Ovary (tissue), 9 donors: Measurements from ENCODE around the gene RPA3. TPM values are rescaled to one million over a fixed set of nuclear protein-coding genes. Genes with fewer than 3 reads are reported as not detected.

Experiments
- DNase-seq, 5 donors: peaks; one replicate each; pipeline ENCODE4 v3.0.0-alpha.2; 2019 to 2020
- H3K27ac ChIP-seq, 2 donors: fragments of 200-600 bp; one replicate each; pipeline versions ENCODE4 v1.5.1 to v1.8.0; 2019 to 2022
- H3K27me3 ChIP-seq: fragments of 200-600 bp; one replicate; pipeline ENCODE4 v1.8.0; 2022
- H3K36me3 ChIP-seq: fragments of 200-600 bp; sonication (generic); one replicate; pipeline ENCODE4 v1.5.1; 2019
- H3K4me1 ChIP-seq: one replicate; pipeline ENCODE4 v1.8.1; 2013; ENCODE audit warnings: mild to moderate bottlenecking, moderate library complexity; ENCODE audit not compliant: insufficient read depth
- H3K4me3 ChIP-seq: fragments of 200-600 bp; sonication (generic); one replicate; pipeline ENCODE4 v1.5.1; 2017
- H3K9me3 ChIP-seq, 2 donors: fragments of 200-600 bp in 1 of 2; sonication (generic) in 1 of 2; one replicate each; pipeline versions ENCODE4 v1.5.1 to v1.8.1; 2013 to 2019; ENCODE audit warnings: mild to moderate bottlenecking in 1 of 2, moderate library complexity in 1 of 2
- CTCF ChIP-seq, 3 donors: fragments of 450-650 bp in 2 of 3; fragments of 200-600 bp in 1 of 3; IDR thresholded peaks; one replicate each; pipeline versions ENCODE4 v1.5.1 to v1.8.0; 2016 to 2022; ENCODE audit warnings: antibody characterized with exemption in 3 of 3, mild to moderate bottlenecking in 1 of 3
- EP300 ChIP-seq: sonication (generic); formaldehyde crosslinking; IDR thresholded peaks from one replicate; pipeline ENCODE4 v1.6.1; 2017; ENCODE audit warnings: antibody characterized with exemption
- POLR2A ChIP-seq: fragments of 450-650 bp; IDR thresholded peaks from one replicate; pipeline ENCODE4 v1.6.1; 2017; ENCODE audit warnings: antibody characterized with exemption, mild to moderate bottlenecking, moderate library complexity
- WGBS, 3 donors: extraction: QIAGEN DNeasy Blood & Tissue Kit in 1 of 3; methylation state at CpG; one replicate each; pipeline versions ENCODE4 v1.1.5 to v1.1.7; 2013 to 2017; 5-methylcytosine and 5-hydroxymethylcytosine counted together
- intact Hi-C, 4 donors: fragments of 100-400 bp; cut with DNase I; formaldehyde crosslinking; loops; one replicate each; pipeline versions ENCODE4 v1.11.0 to v1.15.1; 2022 to 2023
- polyA plus RNA-seq, 2 donors: library from polyadenylated mRNA; stranded (reverse); fragments of 200-250 nt in 1 of 2; fragments of 350-450 nt in 1 of 2; fragmentation: Illumina TruSeq in 1 of 2; extraction: RNeasy Lipid Tissue Mini Kit (QIAGEN cat#74804) in 1 of 2; gene quantifications; one replicate each; pipeline ENCODE4 v1.2.3, GENCODE V29; 2013 to 2014
- total RNA-seq, 7 donors: library from RNA; depleted of rRNA in 2 of 7; stranded (reverse); fragments of >200 nt in 2 of 7; fragmentation: NEBNext Ultra II Directional in 3 of 7; extraction: Animal tissue kit (Norgen Biotek cat#: 25700) in 3 of 7; gene quantifications; one replicate each; pipeline versions ENCODE4 v1.1.0 to v1.2.4, GENCODE V29; 2016 to 2023
- donor health status: DM: no; HTN: no; CAD: no; lungs with moderate emphysema.
- donor health status: DM: no; HTN: no; CAD: no.
- donor health status: Bipolar disorder and iron deficiency.
- donor health status: DM: yes; HTN: yes; CAD: no.
- donor health status: DM: no; HTN: no; CAD: no.
- donor health status: DM: yes; HTN: yes; CAD: no.

Gene RPA3
- total and polyA plus RNA-seq, 9 donors: 8.6 to 28.6 (median 17.8) TPM

DNA sequence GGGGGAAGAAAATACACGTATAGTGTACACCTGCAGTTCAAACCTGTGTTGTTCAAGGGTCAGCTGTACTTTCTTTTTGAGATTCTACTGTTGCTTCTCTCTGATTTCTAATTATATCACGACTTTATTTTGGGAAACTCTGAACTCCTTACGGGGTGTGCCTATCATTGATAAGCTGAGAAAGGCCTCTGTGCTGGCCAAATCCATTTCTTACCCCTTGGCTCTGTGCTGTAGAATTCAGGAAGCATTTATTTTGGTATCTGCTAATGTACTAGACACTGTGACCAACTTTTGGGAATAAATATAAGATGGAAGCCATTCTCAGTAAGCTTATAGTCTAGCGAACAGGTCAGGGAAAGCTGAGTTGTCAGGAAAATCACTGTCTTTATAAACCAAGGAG lies 26.9 kb upstream of the RPA3 start:
- no peak overlapping the region for H3K27ac ChIP-seq
- no peak for DNase-seq
- no peak for TF ChIP-seq CTCF (IDR thresholded peaks at IDR 0.05)
- no peak for TF ChIP-seq EP300
- no peak for TF ChIP-seq POLR2A
- H3K4me1 ChIP-seq: no peaks in the 10 kb centered on the region
- no peaks in the 10 kb centered on the region for H3K9me3 ChIP-seq
- H3K27me3 ChIP-seq: no peaks in the 10 kb centered on the region
- 66 to 79% (median 71%) methylated on average over 4 of the region's 4 CpGs for WGBS, 3 donors
- intact Hi-C loops: no loop called here
- H3K4me3 ChIP-seq: no peak overlapping the region
- no peaks in the 10 kb centered on the region for H3K36me3 ChIP-seq

GRCh38 chr7:7742223-7742622 lies 23.8 kb upstream of the RPA3 start:
- H3K4me1 ChIP-seq: no peaks in the 10 kb centered on the region
- no peak overlapping the region for H3K4me3 ChIP-seq
- H3K9me3 ChIP-seq: no peaks in the 10 kb centered on the region
- no peak for TF ChIP-seq POLR2A
- TF ChIP-seq CTCF (IDR thresholded peaks at IDR 0.05): no peak
- no peak for TF ChIP-seq EP300
- DNase-seq: no peak
- no peaks in the 10 kb centered on the region for H3K27me3 ChIP-seq
- intact Hi-C loops: no loop called here
- no peak overlapping the region for H3K27ac ChIP-seq
- no peaks in the 10 kb centered on the region for H3K36me3 ChIP-seq
- 94 to 97% (median 96%) methylated on average over 12 of the region's 12 CpGs for WGBS, 3 donors

GRCh38 chr7:7740037-7740355 lies 21.6 kb upstream of the RPA3 start:
- Histone ChIP-seq H3K4me1 (no peaks in the 10 kb centered on the region), H3K27ac (no peak overlapping the region), H3K27me3 (no peaks in the 10 kb centered on the region), H3K36me3 (no peaks in the 10 kb centered on the region), H3K9me3 (no peaks in the 10 kb centered on the region), H3K4me3 (no peak overlapping the region)
- TF ChIP-seq EP300 (no peak), CTCF (IDR thresholded peaks at IDR 0.05) (no peak), POLR2A (no peak)
- WGBS, 3 donors: 90 to 96% (median 95%) methylated on average over 2 of the region's 2 CpGs
- intact Hi-C loops: no loop called here
- no peak for DNase-seq

- intact Hi-C loops: loop anchor here in 1 of 4 donors (5.0 kb wide), 1 partner anchor 428 kb away; no protein-coding TSS in a partner anchor
- Histone ChIP-seq H3K4me3 (no peak overlapping the region), H3K9me3 (no peaks in the 10 kb centered on the region), H3K27ac (no peak overlapping the region), H3K36me3 (no peaks in the 10 kb centered on the region), H3K4me1 (no peaks in the 10 kb centered on the region), H3K27me3 (no peaks in the 10 kb centered on the region)
- WGBS, 3 donors: 64 to 71% (median 67%) methylated on average over 4 of the region's 4 CpGs
- TF ChIP-seq CTCF (IDR thresholded peaks at IDR 0.05): no peak
- no peak for TF ChIP-seq POLR2A
- no peak for TF ChIP-seq EP300
- no peak for DNase-seq
These were observed 21.0 kb upstream of the RPA3 start for GRCh38 chr7:7739204-7740036.
